ENCODE measurements around the gene PLBD2. TPM values are rescaled to one million over a fixed set of nuclear protein-coding genes. Genes with fewer than 3 reads are reported as not detected.

Gene PLBD2
- total and polyA plus RNA-seq, 2 donors from 2014 or later: 12.1 to 37.9 TPM

DNA sequence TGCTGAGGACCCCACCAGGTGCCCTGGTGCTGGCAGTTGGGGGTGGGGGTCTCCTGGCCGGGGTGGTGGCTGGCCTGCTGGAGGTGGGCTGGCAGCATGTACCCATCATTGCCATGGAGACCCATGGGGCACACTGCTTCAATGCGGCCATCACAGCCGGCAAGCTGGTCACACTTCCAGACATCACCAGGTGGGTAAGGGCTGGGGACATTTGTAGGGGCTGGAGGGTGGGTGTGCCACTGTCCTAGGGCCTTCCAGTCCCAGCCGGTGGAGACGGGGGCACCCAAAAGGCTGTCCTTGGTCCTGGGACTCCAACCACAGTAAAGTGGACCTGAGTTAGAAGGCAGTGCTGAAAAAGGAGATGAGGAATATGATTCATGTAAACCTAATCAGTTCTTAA is 77.0 kb downstream of the PLBD2 start:
- no peak for FAIRE-seq
- intact Hi-C loops (cut with DNase I): no loop called here

DNA sequence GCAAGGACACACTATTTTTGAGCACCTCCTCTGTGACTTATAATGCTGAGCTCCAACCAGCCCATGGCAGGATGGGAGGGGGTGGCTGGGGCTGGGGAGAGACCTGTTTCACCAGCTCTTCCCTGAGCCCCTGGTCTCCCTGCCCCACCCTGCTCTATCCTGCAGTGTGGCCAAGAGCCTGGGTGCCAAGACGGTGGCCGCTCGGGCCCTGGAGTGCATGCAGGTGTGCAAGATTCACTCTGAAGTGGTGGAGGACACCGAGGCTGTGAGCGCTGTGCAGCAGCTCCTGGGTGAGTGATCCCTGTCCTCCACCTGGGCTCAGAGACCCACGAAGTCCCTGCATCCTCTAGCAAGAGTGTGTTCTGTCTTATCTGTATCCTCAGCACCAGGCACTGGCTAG is 78.2 kb downstream of the PLBD2 start:
- Histone ChIP-seq H3K9me3 (ENCODE audit: control insufficient read depth in 2 of 3, insufficient read depth in 1 of 3, low read length in 3 of 3) (no peaks in the 10 kb centered on the region), H3K9ac (ENCODE audit: low read length in 3 of 3) (no peak overlapping the region), H3K4me3 (ENCODE audit: low read length in 3 of 3) (no peak overlapping the region), H3K27ac (ENCODE audit: low read depth in 2 of 2, low read length in 2 of 2) (no peak overlapping the region), H3K4me1 (ENCODE audit: control insufficient read depth in 2 of 3, insufficient read depth in 2 of 3, low read depth in 1 of 3, low read length in 3 of 3) (no peaks in the 10 kb centered on the region), H3K27me3 (ENCODE audit: control insufficient read depth, insufficient read depth, low read length) (no peaks in the 10 kb centered on the region), H3K36me3 (ENCODE audit: control insufficient read depth in 2 of 3, insufficient read depth in 3 of 3, low read length in 3 of 3) (peaks cover 0 to 2% (median 0%) of the 10 kb centered on the region in 3 donors)
- FAIRE-seq (no peak), DNase-seq (peak in 1 of 5 donors; percentile 55)
- intact Hi-C loops (cut with DNase I): no loop called here
- no peak for TF ChIP-seq CTCF (IDR thresholded peaks at IDR 0.05; ENCODE audit: borderline replicate concordance, extremely low read depth, insufficient read depth)

More for the DNA sequence above, 77.0 kb downstream of the PLBD2 start:
- Histone ChIP-seq H3K4me1 (ENCODE audit: control insufficient read depth in 2 of 3, insufficient read depth in 2 of 3, low read depth in 1 of 3, low read length in 3 of 3) (no peaks in the 10 kb centered on the region), H3K27ac (ENCODE audit: low read depth in 2 of 2, low read length in 2 of 2) (no peak overlapping the region), H3K27me3 (ENCODE audit: control insufficient read depth, insufficient read depth, low read length) (no peaks in the 10 kb centered on the region), H3K9ac (ENCODE audit: low read length in 3 of 3) (no peak overlapping the region), H3K9me3 (ENCODE audit: control insufficient read depth in 2 of 3, insufficient read depth in 1 of 3, low read length in 3 of 3) (no peaks in the 10 kb centered on the region), H3K4me3 (ENCODE audit: low read length in 3 of 3) (no peak overlapping the region), H3K36me3 (ENCODE audit: control insufficient read depth in 2 of 3, insufficient read depth in 3 of 3, low read length in 3 of 3) (peaks cover 0 to 2% (median 0%) of the 10 kb centered on the region in 3 donors)
- peak in 1 of 5 donors; percentile 28 for DNase-seq
- no peak for TF ChIP-seq CTCF (IDR thresholded peaks at IDR 0.05; ENCODE audit: borderline replicate concordance, extremely low read depth, insufficient read depth)

GRCh38 chr12:113436993-113437728 is 78.8 kb downstream of the PLBD2 start:
- H3K27ac ChIP-seq (ENCODE audit: low read depth in 2 of 2, low read length in 2 of 2): no peak overlapping the region
- DNase-seq (no peak), FAIRE-seq (no peak)
- H3K4me3 ChIP-seq (ENCODE audit: low read length in 3 of 3): no peak overlapping the region
- intact Hi-C loops (cut with DNase I): no loop called here
- H3K4me1 ChIP-seq (ENCODE audit: control insufficient read depth in 2 of 3, insufficient read depth in 2 of 3, low read depth in 1 of 3, low read length in 3 of 3): no peaks in the 10 kb centered on the region
- peaks cover 0 to 2% (median 0%) of the 10 kb centered on the region in 3 donors for H3K36me3 ChIP-seq (ENCODE audit: control insufficient read depth in 2 of 3, insufficient read depth in 3 of 3, low read length in 3 of 3)
- TF ChIP-seq CTCF (IDR thresholded peaks at IDR 0.05; ENCODE audit: borderline replicate concordance, extremely low read depth, insufficient read depth): no peak
- H3K9ac ChIP-seq (ENCODE audit: low read length in 3 of 3): no peak overlapping the region
- H3K9me3 ChIP-seq (ENCODE audit: control insufficient read depth in 2 of 3, insufficient read depth in 1 of 3, low read length in 3 of 3): no peaks in the 10 kb centered on the region
- no peaks in the 10 kb centered on the region for H3K27me3 ChIP-seq (ENCODE audit: control insufficient read depth, insufficient read depth, low read length)
